HCT116 (cell line): Measurements from ENCODE around the gene KLHL25.

Experiments used
- CBX3 ChIP-seq: IDR thresholded peaks from 2 replicates; pipeline ENCODE4 v1.6.1; 2012; ENCODE audit warnings: low read depth
- EGR1 ChIP-seq: IDR thresholded peaks from 2 replicates; pipeline ENCODE4 v1.6.1; 2012; ENCODE audit warnings: low read depth
- EZH2 ChIP-seq: fragments of 200-600 bp; sonication (generic); IDR thresholded peaks from 2 replicates; pipeline ENCODE4 v1.6.1; 2017; ENCODE audit warnings: antibody characterized with exemption, mixed run types
- POLR2A ChIP-seq: IDR thresholded peaks from 2 replicates; pipeline ENCODE4 v1.7.0; 2011; ENCODE audit warnings: borderline replicate concordance; ENCODE audit not compliant: insufficient read depth, insufficient read length; ENCODE audit errors: extremely low read depth
- POLR2AphosphoS5 ChIP-seq: IDR thresholded peaks from 2 replicates; pipeline ENCODE4 v1.6.1; 2011; ENCODE audit warnings: mild to moderate bottlenecking, low read depth, low read length, moderate library complexity
- REST ChIP-seq: IDR thresholded peaks from 2 replicates; pipeline ENCODE4 v1.6.1; 2012; ENCODE audit warnings: low read depth
- ZFX ChIP-seq: fragments of 450-650 bp; IDR thresholded peaks from 2 replicates; pipeline ENCODE4 v1.6.1; 2017
- TF ChIP-seq, protein P1 (sequence below), 3 experiments: fragments of 200-600 bp in 1 of 3; sonication (generic) in 1 of 3; IDR thresholded peaks in 2 of 3; conservative IDR thresholded peaks in 1 of 3; 2 replicates each; pipeline ENCODE4 v1.5.1; 2012 to 2017; ENCODE audit warnings: low read depth in 2 of 3, low read length in 2 of 3, antibody characterized with exemption in 1 of 3, borderline replicate concordance in 1 of 3, control low read depth in 1 of 3, mild to moderate bottlenecking in 1 of 3, mixed read lengths in 1 of 3, mixed run types in 1 of 3, moderate library complexity in 1 of 3; ENCODE audit not compliant: insufficient read depth in 1 of 3
- TF ChIP-seq, protein P2 (sequence below): IDR thresholded peaks from 2 replicates; pipeline ENCODE4 v1.6.1; 2012

DNA sequence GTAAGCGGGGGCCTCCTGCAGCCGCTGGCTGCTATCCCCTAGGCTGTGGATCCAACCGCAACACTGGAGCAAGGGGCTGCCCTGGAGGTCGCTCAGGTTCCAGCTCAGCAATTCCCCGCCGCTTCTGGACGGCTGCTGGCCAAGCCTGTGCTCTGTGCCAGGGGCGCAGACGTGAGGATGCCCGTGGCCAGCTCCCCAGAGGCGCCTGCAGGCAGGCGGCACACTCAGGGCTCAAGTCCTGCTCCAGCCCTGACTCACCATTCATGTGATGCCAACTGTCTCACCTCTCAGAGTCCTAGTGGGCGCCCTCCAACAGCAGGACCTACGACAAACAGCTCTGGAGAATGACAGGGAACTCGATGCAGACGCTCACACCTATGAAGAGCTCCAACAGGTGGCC is 31.6 kb downstream of the KLHL25 start:
- TF ChIP-seq, protein P1, sequence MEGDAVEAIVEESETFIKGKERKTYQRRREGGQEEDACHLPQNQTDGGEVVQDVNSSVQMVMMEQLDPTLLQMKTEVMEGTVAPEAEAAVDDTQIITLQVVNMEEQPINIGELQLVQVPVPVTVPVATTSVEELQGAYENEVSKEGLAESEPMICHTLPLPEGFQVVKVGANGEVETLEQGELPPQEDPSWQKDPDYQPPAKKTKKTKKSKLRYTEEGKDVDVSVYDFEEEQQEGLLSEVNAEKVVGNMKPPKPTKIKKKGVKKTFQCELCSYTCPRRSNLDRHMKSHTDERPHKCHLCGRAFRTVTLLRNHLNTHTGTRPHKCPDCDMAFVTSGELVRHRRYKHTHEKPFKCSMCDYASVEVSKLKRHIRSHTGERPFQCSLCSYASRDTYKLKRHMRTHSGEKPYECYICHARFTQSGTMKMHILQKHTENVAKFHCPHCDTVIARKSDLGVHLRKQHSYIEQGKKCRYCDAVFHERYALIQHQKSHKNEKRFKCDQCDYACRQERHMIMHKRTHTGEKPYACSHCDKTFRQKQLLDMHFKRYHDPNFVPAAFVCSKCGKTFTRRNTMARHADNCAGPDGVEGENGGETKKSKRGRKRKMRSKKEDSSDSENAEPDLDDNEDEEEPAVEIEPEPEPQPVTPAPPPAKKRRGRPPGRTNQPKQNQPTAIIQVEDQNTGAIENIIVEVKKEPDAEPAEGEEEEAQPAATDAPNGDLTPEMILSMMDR (IDR thresholded peaks at IDR 0.05 in 2 of 3, conservative IDR thresholded peaks at IDR 0.05 in 1 of 3; ENCODE audit: borderline replicate concordance in 1 of 3, insufficient read depth in 1 of 3, low read depth in 2 of 3, low read length in 2 of 3), result no peak
- TF ChIP-seq EZH2 (no peak), POLR2AphosphoS5 (no peak), EGR1 (no peak), CBX3 (no peak), POLR2A (no peak), REST (no peak), ZFX (no peak)
- TF ChIP-seq, protein P2, sequence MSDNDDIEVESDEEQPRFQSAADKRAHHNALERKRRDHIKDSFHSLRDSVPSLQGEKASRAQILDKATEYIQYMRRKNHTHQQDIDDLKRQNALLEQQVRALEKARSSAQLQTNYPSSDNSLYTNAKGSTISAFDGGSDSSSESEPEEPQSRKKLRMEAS, result no peak
